ENCODE data around the gene ZNF578.
"Not testable (repeated sequence)": the region's sequence is repeated elsewhere in the genome, so short reads cannot be mapped to it uniquely, and the experiment has no call there.

The ZNF578 gene

DNA sequence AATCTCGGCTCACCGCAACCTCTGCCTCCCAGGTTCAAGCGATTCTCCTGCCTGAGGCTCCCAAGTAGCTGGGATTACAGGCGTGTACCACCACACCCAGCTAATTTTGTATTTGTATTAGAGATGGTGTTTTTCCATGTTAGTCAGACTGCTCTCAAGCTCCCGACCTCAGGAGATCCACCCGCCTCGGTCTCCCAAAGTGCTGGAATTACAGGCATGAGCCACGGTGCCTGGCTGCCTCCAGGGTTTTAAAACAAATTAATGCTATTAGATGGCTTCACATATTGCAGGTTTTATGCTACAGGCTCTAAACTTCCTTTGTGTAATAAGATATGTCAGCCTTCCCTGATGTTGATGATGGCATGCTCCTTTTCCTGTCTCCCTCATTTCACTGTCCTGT, 108.3 kb downstream of the ZNF578 start:
- not testable (repeated sequence) for H3K27me3 ChIP-seq (ENCODE audit: control insufficient read depth, insufficient read depth, low read length); H3K4me3 ChIP-seq (ENCODE audit: low read depth, low read length); H3K9me3 ChIP-seq (ENCODE audit: control insufficient read depth, insufficient read depth, low read length); H3K9ac ChIP-seq (ENCODE audit: low read depth, low read length); H3K27ac ChIP-seq (ENCODE audit: low read depth, low read length); H3K36me3 ChIP-seq (ENCODE audit: control insufficient read depth, insufficient read depth, low read length)
- H3K4me1 ChIP-seq (ENCODE audit: control insufficient read depth, insufficient read depth, low read length), result peaks cover 21% of the 10 kb centered on the region
